T-helper 2 cell (primary cell): ENCODE measurements around the gene WT1.
"Not testable (repeated sequence)": the region's sequence is repeated elsewhere in the genome, so short reads cannot be mapped to it uniquely, and the experiment has no call there.

ENCODE experiments used
- DNase-seq, 5 experiments: peaks; one replicate each; pipeline versions ENCODE4 v3.0.0 to v3.0.0-alpha.2; 2012 to 2022

Gene WT1

DNA sequence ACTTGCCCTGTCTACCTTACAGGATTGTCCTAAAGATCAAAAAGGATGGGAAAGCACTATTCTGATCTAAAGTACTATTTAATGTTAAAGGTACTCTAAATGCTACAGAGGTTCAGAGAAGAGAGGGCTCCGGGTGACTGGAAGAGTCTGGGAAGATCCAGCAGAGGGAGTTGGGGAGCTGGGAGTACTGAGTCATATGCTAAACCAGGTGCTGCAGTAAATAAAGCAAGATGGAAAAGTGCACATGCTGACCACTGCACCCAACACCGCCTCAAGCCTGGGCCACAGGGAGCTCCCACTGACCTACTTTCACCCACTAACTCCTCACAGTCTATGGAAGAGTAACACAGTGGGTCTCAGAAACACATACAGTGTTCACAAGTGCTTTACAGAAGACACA, 49.3 kb downstream of the WT1 start:
- DNase-seq, result no peak

DNA sequence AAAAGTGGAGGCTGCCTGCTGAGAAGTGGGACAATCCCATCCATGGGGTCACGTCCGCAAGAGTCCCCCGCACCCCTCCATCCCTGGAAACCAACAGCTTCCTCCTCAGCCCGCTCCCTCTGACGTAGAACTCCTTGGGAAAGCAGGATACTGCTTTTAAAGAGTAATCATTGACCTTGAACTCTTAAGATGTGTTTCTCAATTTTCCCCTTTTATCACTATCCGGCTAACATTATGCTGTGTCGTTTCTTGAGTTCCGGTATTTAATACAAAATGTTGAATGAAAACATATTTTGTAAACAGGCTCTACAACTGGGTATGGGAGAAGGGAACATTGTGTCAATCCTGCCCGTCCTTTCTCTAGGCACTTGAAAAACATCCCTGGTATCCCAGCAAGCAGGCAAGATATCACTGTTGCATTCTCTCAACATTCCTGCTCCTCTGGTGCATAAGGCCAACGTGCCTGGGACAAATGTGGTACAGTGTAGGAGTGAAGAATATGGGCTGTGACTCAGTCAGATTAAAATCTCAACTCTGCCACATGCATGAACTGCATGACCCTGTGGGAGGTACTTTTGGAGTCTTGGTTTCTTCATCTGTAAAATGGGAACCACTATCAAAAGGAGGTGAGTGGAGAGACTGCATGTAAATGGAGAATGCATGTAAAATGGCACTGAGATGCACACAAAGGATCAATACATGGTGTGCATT, 52.8 kb downstream of the WT1 start:
- no peak for DNase-seq

DNA sequence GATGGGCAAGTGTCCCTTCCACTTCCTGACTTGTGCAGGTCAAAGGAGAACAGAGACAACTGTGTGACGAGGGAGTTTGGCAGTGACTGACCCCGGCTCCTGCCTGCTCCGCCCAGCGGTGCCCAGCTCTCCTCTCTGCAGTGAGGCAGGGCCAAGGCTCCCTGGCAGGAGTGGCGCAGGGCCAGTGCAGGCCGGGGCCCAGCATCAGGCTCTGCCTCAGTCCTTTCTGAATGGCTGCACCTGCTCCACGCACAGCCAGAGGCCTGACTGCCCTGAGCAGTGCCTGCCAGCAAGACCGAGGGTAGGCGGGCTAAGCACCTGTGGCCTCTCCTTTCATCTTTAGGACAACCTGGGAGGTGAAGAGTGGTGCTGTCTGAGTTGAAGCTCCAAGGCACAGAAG, 54.2 kb downstream of the WT1 start:
- no peak for DNase-seq

GRCh38 chr11:32379719-32380118, 55.6 kb downstream of the WT1 start:
- DNase-seq, result no peak

DNA sequence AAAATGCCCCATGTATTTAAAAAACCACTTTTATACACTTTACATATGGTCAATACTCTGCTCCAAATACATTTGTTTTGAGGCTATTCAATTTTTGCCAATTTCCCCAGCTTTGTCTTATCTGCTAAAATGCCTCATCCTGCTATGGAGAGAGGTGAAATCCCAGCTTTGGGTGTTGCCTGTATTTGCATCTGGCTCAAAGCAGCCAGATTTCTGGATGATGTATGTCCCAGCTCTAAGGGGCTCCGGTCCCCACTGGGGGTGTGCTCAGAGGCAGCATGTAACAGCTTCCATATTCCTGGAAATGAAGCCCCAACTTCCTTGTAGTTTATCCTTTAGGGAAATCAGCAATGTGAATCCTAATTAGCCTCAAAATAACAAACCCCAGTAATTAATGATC, 59.5 kb downstream of the WT1 start:
- DNase-seq, result no peak

- peak in 2 of 5 experiments; percentile 6 to 68 for DNase-seq
Measured at GRCh38 chr11:32374261-32374711, 61.1 kb downstream of the WT1 start.

- DNase-seq, result not testable (repeated sequence)
Measured at GRCh38 chr11:32369987-32370386, 65.4 kb downstream of the WT1 start.

GRCh38 chr11:32366666-32367065, 68.7 kb downstream of the WT1 start:
- no peak for DNase-seq

DNA sequence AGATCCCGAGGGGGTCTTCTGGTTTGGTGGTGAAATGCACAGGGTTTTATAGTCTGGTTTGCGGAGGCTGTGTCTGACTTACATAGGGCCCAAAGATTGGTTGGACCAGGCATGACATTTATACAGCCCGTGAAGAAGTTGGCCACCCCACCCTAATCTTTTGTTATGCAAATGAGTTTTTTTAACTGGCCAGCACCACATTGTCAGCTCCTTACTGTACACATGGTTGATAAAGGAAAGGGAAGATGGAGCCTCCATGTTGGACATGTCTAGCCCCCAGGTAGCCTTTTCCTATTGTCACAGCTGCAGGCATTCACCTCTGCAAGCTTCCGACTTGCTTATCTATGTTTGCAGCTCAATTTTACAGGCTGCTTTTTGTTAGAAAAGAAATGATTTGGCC, 70.1 kb downstream of the WT1 start:
- no peak for DNase-seq

GRCh38 chr11:32358729-32359128, 76.6 kb downstream of the WT1 start:
- no peak for DNase-seq

- DNase-seq, result no peak
Measured at GRCh38 chr11:32353884-32354283, 81.5 kb downstream of the WT1 start.

DNA sequence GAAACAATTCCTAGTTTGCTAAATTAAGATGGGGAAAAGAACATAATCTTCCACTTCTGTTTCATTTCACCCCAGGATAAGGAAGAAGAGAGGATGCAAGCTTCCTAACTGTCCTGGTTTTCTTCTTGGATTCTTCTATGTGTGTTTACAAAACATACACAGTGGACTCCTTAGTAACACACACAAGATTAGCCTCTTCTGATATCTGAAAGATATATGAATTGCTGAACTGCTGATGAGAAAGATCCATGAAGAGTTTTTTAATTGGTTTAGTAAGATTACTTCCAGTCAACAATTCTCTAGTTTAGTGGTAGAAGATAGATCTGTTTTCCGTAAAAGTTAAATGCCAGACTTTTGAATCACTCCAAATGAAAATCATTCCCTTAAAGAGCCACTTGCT, 86.8 kb downstream of the WT1 start:
- no peak for DNase-seq

DNA sequence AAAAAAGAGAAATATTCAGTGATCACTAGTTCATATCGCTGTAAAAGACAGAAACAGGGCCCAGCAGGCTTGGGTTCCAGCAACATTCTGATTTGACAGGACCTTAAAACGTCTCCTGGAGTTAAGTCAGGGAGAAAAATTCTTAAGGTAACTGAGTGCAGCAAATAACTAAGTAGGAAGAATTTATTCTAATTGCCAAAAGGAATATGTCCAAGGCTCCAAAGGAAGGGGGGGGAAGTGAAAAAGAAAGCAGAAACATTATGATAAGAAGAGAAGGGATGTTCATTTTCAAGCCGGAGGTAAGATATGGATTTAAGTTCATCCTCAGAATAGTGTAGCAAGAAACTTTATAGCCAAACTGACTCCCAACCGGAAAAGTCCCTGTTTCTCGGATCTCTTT, 90.4 kb downstream of the WT1 start:
- DNase-seq, result no peak

GRCh38 chr11:32343325-32344008, 91.9 kb downstream of the WT1 start:
- peak in 1 of 5 experiments; percentile 29 for DNase-seq

DNA sequence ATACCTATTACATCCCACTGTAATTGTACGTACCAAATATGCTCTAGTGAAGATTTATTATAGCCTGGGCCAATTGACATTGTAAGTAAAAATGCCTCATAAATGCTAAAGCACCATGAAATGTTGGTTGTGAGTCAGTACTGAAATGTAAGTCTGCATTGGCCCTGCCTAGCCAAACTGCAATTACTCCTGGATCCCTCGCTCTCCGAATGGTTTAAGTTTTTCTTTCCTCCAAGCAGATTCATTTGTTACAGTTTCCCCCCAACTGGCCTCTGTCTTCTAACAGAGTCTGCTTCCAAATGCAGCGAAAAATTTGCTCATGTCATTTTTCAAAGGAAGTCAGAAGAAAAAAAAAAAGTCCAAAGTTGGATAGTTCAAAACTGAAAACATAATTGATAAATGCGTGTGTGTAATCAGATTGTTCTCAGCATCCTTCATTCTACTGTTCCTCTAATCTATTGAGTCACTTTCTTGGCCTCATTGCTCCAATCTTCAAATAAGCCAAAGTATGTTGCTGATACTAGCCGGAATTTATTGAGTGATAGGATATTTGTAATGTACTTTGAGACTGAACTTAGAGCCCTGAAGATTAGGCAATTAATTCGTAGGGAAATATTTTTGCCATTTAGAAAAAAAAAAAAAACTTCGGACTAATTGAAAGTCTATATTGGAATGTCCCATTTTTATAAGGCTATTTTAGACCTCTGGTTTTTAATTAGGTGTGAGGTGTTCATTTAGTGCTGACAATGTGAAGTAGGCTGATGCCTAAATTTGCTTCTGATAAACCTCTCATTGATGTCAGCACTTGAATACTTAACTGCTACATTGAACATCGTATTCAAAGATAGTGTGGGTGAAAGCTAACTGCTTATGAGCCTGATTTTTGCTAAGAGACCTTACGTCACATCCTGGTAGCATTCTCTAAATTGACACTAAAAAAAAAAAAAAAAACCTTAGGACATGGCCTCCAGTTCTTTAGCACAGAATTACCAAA, 93.4 kb downstream of the WT1 start:
- no peak for DNase-seq

DNA sequence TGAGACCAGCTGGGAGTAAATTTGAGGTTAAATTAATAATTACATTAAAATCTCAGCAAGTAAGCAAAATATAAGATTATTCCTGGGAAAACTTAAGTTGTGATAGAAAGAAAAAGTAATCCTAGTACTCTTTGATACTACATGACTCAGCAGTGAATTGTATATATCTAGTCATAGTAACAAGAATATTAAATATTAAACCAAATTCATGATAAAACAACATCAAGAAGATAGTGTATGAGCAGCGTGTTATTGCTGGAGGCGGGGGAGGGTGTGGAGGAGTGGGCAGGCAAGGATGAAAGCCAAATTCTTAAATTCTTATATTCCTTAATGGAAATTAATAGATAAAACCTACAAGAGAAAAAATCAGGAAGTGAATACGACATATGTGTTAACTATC, 95.2 kb downstream of the WT1 start:
- DNase-seq, result no peak
